PC-3 (cell line): ENCODE data around the gene MPV17L2. TPM values are rescaled to one million over a fixed set of nuclear protein-coding genes. Genes with fewer than 3 reads are reported as not detected.
"Not testable (repeated sequence)": the region's sequence is repeated elsewhere in the genome, so short reads cannot be mapped to it uniquely, and the experiment has no call there.

Experiments used
- ATAC-seq: fragments of 200-7000 bp; cut with Tn5 transposase; 2 replicates; pipeline ENCODE4 v1.9.1; 2020; ENCODE audit warnings: mild to moderate bottlenecking, moderate library complexity
- BruUV-seq: library from RNA; stranded (reverse); fragments of 400-500 nt; replicated peaks from 2 replicates; lab custom pipeline; 2021; lab: Mats Ljungman, UMichigan
- CTCF ChIA-PET: fragments of 300-600 bp; sonication (Branson Sonifier 250); formaldehyde crosslinking; loops from one replicate; lab custom pipeline; 2022; ENCODE audit warnings: antibody characterized with exemption; lab: Charles Lee
- POLR2A ChIA-PET: fragments of 300-600 bp; sonication (Branson Sonifier 250); formaldehyde crosslinking; loops from one replicate; lab custom pipeline; 2022; ENCODE audit warnings: antibody characterized with exemption; ENCODE audit not compliant: unreplicated experiment; lab: Charles Lee
- DNase-seq: peaks from one replicate; pipeline ENCODE4 v3.0.0-alpha.2; 2015
- H2AFZ ChIP-seq: fragments of 300-600 bp; sonication (generic); 2 replicates; pipeline ENCODE4 v1.6.0; 2016; ENCODE audit warnings: antibody characterized with exemption, low read length
- H3F3A ChIP-seq: fragments of 300-600 bp; sonication (generic); one replicate; pipeline ENCODE4 v1.6.0; 2017; ENCODE audit warnings: antibody characterized with exemption, low read length, control low read depth, mild to moderate bottlenecking; ENCODE audit not compliant: unreplicated experiment
- H3K27ac ChIP-seq: fragments of 300-600 bp; sonication (generic); 2 replicates; pipeline ENCODE4 v1.5.1; 2016; ENCODE audit warnings: mild to moderate bottlenecking, low read length
- H3K27me3 ChIP-seq: fragments of 300-600 bp; sonication (generic); 2 replicates; pipeline ENCODE4 v1.6.1; 2016; ENCODE audit warnings: low read length, mixed read lengths
- H3K36me3 ChIP-seq: fragments of 300-600 bp; sonication (generic); 2 replicates; pipeline ENCODE4 v1.6.1; 2016; ENCODE audit warnings: low read depth, mixed run types, low read length, mixed read lengths
- H3K4me1 ChIP-seq: fragments of 300-600 bp; sonication (generic); 2 replicates; pipeline ENCODE4 v1.5.1; 2016; ENCODE audit warnings: low read length; ENCODE audit not compliant: insufficient read depth
- H3K4me2 ChIP-seq: fragments of 300-600 bp; sonication (generic); 2 replicates; pipeline ENCODE4 v1.6.0; 2016; ENCODE audit warnings: low read length
- H3K4me3 ChIP-seq: fragments of 300-600 bp; sonication (generic); 2 replicates; pipeline ENCODE4 v1.5.1; 2016; ENCODE audit warnings: mild to moderate bottlenecking, low read length, mixed read lengths
- H3K79me2 ChIP-seq: fragments of 300-600 bp; sonication (generic); 2 replicates; pipeline ENCODE4 v1.6.1; 2017; ENCODE audit warnings: low read length, mixed read lengths
- H3K9ac ChIP-seq: fragments of 300-600 bp; sonication (generic); 2 replicates; pipeline ENCODE4 v1.6.0; 2016; ENCODE audit warnings: mild to moderate bottlenecking, low read length
- H3K9me2 ChIP-seq: fragments of 300-600 bp; sonication (generic); replicated peaks from 2 replicates; pipeline ENCODE4 v1.6.1; 2016; ENCODE audit warnings: mixed run types, low read length, mixed read lengths
- H3K9me3 ChIP-seq: fragments of 300-600 bp; sonication (generic); 2 replicates; pipeline ENCODE4 v1.6.1; 2016; ENCODE audit warnings: low read length, mixed read lengths
- H4K20me1 ChIP-seq: fragments of 300-600 bp; sonication (generic); 2 replicates; pipeline ENCODE4 v1.6.1; 2016; ENCODE audit warnings: low read length, mixed read lengths
- CTCF ChIP-seq: fragments of 300-600 bp; sonication (generic); conservative IDR thresholded peaks from 2 replicates; pipeline ENCODE4 v1.5.1; 2017; ENCODE audit warnings: antibody characterized with exemption, low read depth, mild to moderate bottlenecking, low read length
- EZH2 ChIP-seq: fragments of 300-600 bp; sonication (generic); IDR thresholded peaks from one replicate; pipeline ENCODE4 v1.6.1; 2017; ENCODE audit warnings: antibody characterized with exemption, mild to moderate bottlenecking, low read length; ENCODE audit not compliant: unreplicated experiment
- EZH2phosphoT487 ChIP-seq: fragments of 300-600 bp; sonication (generic); IDR thresholded peaks from 2 replicates; pipeline ENCODE4 v1.6.1; 2018; ENCODE audit warnings: mild to moderate bottlenecking, antibody characterized with exemption, low read length, borderline replicate concordance
- intact Hi-C: fragments of 100-400 bp; cut with micrococcal nuclease; formaldehyde crosslinking; loops from 2 replicates; pipeline ENCODE4 v1.9.0; 2023
- total RNA-seq: library from RNA; depleted of rRNA; stranded (reverse); fragments of >200 nt; gene quantifications from 2 replicates; pipeline ENCODE4 v1.2.3, GENCODE V29; 2014

MPV17L2 gene
- total RNA-seq, 1 experiment from 2014 or later = 34.2 TPM

- POLR2A ChIA-PET = interaction anchor here (0.5 to 0.7 kb wide), 2 partner anchors 37 to 159 kb away, joined by 5 to 27 read pairs; no protein-coding TSS in a partner anchor
- H3K4me2 ChIP-seq = peak overlapping the region; percentile 43
- peak overlapping the region; percentile 35; the same call in 1 of the 2 replicates for H3K4me3 ChIP-seq
- H3K79me2 ChIP-seq = peaks cover 3% of the 10 kb centered on the region
- H2AFZ ChIP-seq = no peak overlapping the region
- ATAC-seq (no peak), DNase-seq (peak; percentile 44)
- no peaks in the 10 kb centered on the region for H3K9me3 ChIP-seq
- CTCF ChIA-PET = interaction anchor here (0.6 to 1.3 kb wide), 11 partner anchors 13 to 154 kb away, joined by 3 to 27 read pairs (median 5); partner anchors contain the start of gene MPV17L2
- intact Hi-C loops = loop anchor here (1.0 to 10.0 kb wide), 3 partner anchors 43 to 206 kb away; partner anchors contain the start of genes LSM4 and SSBP4
- H3K27ac ChIP-seq = no peak overlapping the region
- TF ChIP-seq CTCF (peak; percentile 70), EZH2 (no peak), EZH2phosphoT487 (no peak)
- no peaks in the 10 kb centered on the region for H3K27me3 ChIP-seq
- H3K4me1 ChIP-seq = peaks cover 8% of the 10 kb centered on the region
- no peaks in the 10 kb centered on the region for H3K9me2 ChIP-seq
- no peaks in the 10 kb centered on the region for H3K36me3 ChIP-seq
- no TSS peak for BruUV-seq
- H3F3A ChIP-seq = no peaks in the 10 kb centered on the region
- H3K9ac ChIP-seq = no peak overlapping the region
- H4K20me1 ChIP-seq = no peaks in the 10 kb centered on the region
These were observed 15.3 kb downstream of the MPV17L2 start for GRCh38 chr19:18208098-18208951.

GRCh38 chr19:18209912-18210311 lies 16.9 kb downstream of the MPV17L2 start:
- H3K27ac ChIP-seq, DNase-seq, H3F3A ChIP-seq, H3K4me2 ChIP-seq, H3K9ac ChIP-seq, H3K27me3 ChIP-seq, BruUV-seq, H3K9me3 ChIP-seq, H2AFZ ChIP-seq, H3K9me2 ChIP-seq, H3K4me1 ChIP-seq, POLR2A ChIA-PET, H4K20me1 ChIP-seq, H3K79me2 ChIP-seq, H3K4me3 ChIP-seq, ATAC-seq, H3K36me3 ChIP-seq: not testable (repeated sequence)
- intact Hi-C loops = loop anchor here (10.0 kb wide), 2 partner anchors 115 to 205 kb away; partner anchors contain the start of genes LSM4 and SSBP4
- CTCF ChIA-PET = interaction anchor here (0.6 kb wide), 1 partner anchor 170 kb away, joined by 3 read pairs; no protein-coding TSS in a partner anchor

- Histone ChIP-seq H3K27ac (no peak overlapping the region), H3F3A (no peaks in the 10 kb centered on the region), H3K4me1 (peaks cover 8% of the 10 kb centered on the region), H3K9me3 (no peaks in the 10 kb centered on the region), H2AFZ (no peak overlapping the region), H3K27me3 (no peaks in the 10 kb centered on the region), H3K36me3 (no peaks in the 10 kb centered on the region), H3K4me3 (no peak overlapping the region), H4K20me1 (no peaks in the 10 kb centered on the region), H3K9ac (no peak overlapping the region), H3K79me2 (no peaks in the 10 kb centered on the region), H3K4me2 (no peak overlapping the region), H3K9me2 (no peaks in the 10 kb centered on the region)
- DNase-seq = no peak
- CTCF ChIA-PET = no interaction called here
- POLR2A ChIA-PET = no interaction called here
- no TSS peak for BruUV-seq
- no peak for ATAC-seq
- intact Hi-C loops = no loop called here
- TF ChIP-seq CTCF = no peak
- no peak for TF ChIP-seq EZH2
- no peak for TF ChIP-seq EZH2phosphoT487
These were observed 18.7 kb downstream of the MPV17L2 start for GRCh38 chr19:18211683-18212082.
